ENCODE measurements around the gene ADAM30. TPM values are rescaled to one million over a fixed set of nuclear protein-coding genes. Genes with fewer than 3 reads are reported as not detected.
A peak's percentile ranks its signal among the peaks of the same experiment; 100 is the strongest.

The ADAM30 gene
- polyA plus RNA-seq, result not detected

GRCh38 chr1:119896303-119896702, at the start of gene ADAM30:
TSS of gene ADAM30 (minus strand) at chr1:119896515. CDS start at chr1:119896336, 179 bp downstream.
- WGBS, 3 donors, result 49 to 72% (median 54%) methylated on average over 24 of the region's 24 CpGs
- no peak within 1 kb of the TSS for H3K27ac ChIP-seq (ENCODE audit: low read depth, low read length)

DNA sequence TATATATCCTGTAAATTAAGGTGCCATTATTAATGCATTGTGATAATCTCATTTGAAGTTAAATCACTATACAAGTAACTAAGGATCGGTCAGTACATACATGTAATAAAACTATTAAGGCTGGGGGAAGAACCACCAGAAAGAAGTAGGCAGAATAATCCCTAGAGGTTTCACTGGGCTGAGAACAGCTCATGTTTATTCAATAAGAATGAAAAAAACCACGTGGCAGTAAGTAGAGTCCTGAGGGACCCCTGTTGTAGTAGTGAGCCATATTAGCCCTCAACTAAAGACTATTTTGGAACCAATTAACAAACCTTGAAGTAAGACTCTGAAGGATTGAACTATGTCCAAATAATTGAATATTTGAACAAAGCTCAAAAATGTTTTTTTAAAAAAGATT, 46.9 kb upstream of the ADAM30 start:
- 59 to 69% (median 64%) methylated on average over 2 of the region's 2 CpGs for WGBS, 3 donors
- H3K27ac ChIP-seq (ENCODE audit: low read depth, low read length), result no peak overlapping the region

DNA sequence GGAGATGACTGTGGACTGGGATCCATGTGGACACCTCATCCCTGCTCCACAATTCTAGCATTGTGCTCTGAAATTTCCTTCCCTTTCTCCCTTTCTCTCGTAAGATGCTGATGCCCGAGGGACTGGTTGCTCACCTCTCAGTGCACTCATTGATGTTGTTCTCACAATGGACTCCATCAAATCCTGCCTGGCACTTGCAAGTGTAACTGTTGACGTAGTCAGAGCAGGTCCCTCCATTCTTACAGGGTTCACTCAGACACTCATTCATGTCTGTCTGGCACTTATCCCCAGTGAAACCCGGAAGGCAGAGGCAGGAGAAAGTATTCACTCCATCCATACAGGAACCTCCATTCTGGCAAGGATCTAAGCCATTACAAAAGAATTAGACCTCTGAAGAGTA, 45.1 kb upstream of the ADAM30 start:
- H3K27ac ChIP-seq (ENCODE audit: low read depth, low read length), result no peak overlapping the region
- 86 to 87% (median 87%) methylated on average over 4 of the region's 4 CpGs for WGBS, 3 donors

DNA sequence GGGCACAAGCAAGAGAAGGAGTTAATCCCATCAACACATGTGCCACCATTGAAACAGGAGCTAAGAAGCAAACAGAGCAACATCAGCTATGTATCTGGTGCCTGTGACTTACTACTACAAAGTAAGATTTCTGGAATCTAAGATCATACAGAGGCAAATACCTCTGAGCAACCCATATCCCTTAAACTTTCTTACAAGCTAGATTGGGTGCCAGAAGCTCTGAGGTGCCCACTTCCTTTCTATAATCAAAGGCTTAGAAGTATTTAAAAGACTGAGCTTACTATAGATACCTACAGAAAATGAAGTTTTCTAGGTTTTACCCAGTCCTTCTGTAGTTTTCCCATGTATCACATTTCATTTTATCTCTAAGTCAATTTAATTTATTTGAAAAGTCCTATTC, 44.4 kb upstream of the ADAM30 start:
- no peak overlapping the region for H3K27ac ChIP-seq (ENCODE audit: low read depth, low read length)

GRCh38 chr1:119937198-119937597, 40.9 kb upstream of the ADAM30 start:
- H3K27ac ChIP-seq (ENCODE audit: low read depth, low read length), result no peak overlapping the region
- WGBS, 3 donors, result 90 to 95% (median 91%) methylated on average over 5 of the region's 5 CpGs

GRCh38 chr1:119935915-119936314, 39.6 kb upstream of the ADAM30 start:
- no peak overlapping the region for H3K27ac ChIP-seq (ENCODE audit: low read depth, low read length)
- 89 to 99% (median 97%) methylated on average over 2 of the region's 2 CpGs for WGBS, 3 donors

DNA sequence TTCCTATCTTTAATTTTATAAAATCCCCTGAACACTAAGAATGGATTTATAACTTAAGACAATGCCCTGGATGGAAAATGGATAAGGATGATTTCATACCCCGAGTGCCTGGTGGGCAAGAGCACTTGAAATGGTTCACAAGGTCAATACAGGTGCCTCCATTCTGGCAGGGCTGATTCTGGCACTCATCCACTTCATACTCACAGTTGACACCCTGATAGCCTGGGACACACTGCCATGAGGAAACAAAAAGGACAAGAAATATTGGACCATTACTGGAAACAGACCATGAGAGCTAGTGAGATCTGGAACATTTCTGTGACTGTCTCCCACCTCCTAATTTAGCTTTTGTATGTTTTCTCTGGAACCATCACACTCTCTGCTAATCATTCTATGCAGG, 39.1 kb upstream of the ADAM30 start:
- 23 to 90% (median 88%) methylated on average over 1 of the region's 1 CpG for WGBS, 3 donors
- H3K27ac ChIP-seq (ENCODE audit: low read depth, low read length), result no peak overlapping the region

GRCh38 chr1:119933397-119933796, 37.1 kb upstream of the ADAM30 start:
- no peak overlapping the region for H3K27ac ChIP-seq (ENCODE audit: low read depth, low read length)

DNA sequence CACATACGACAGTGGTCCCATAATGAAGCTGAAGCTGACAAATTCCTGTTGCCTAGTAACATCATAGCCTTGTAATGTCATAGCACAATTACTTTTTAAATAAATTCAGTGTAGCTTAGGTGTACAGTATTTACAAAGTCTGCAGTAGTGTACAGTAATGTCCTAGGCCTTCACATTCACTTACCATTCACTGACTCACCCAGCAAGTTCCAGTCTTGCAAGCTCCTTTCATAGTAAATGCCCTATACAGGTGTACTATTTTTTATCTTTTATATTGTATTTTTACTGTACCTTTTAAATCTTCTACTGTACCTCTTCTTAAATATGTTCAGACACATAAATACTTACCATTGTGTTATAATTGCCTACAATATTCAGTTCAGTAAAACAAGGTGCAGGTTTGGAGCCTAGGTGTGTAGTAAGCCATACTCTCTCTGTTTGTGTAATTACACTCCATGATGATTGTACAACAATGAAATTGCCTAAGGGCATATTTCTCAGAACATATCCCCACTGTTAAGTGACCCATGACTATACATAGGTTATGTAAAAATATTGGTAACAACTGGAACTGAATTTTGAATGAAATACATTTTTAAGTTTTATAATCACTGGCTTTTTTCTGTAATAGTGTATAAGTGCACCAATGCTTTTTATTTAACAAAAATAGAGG, 33.5 kb upstream of the ADAM30 start:
- no peak overlapping the region for H3K27ac ChIP-seq (ENCODE audit: low read depth, low read length)
- WGBS, 3 donors, result 89 to 100% (median 93%) methylated on average over 1 of the region's 1 CpG

DNA sequence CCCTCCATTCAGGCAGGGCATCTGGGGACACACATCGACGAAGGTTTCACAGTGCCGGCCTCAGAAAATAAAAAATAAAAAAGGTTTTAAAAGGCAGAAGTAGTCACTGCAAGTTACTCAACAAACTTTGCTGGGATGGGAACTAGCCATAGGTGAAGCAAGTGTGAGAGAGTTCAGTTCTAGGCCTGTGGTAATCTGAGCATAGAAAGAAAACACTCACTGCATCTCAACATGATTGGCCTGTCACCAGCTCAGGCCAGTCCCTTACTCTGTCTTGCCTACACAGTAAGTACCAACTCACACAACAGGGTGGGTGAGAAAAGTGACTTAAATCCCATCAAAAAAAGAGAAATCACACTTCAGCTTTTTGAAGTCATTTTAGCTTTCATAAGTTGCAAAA, 30.2 kb upstream of the ADAM30 start:
- no peak overlapping the region for H3K27ac ChIP-seq (ENCODE audit: low read depth, low read length)
- WGBS, 3 donors, result 89 to 93% (median 92%) methylated on average over 3 of the region's 3 CpGs

- 80 to 83% (median 82%) methylated on average over 19 of the region's 19 CpGs for WGBS, 3 donors
- H3K27ac ChIP-seq (ENCODE audit: low read depth, low read length), result no peak overlapping the region
Observed at GRCh38 chr1:119924948-119925898, 28.9 kb upstream of the ADAM30 start.

GRCh38 chr1:119920104-119920968, 24.0 kb upstream of the ADAM30 start:
- 83 to 92% (median 91%) methylated on average over 8 of the region's 8 CpGs for WGBS, 3 donors

GRCh38 chr1:119919241-119919640, 22.9 kb upstream of the ADAM30 start:
- H3K27ac ChIP-seq (ENCODE audit: low read depth, low read length), result peak overlapping the region; percentile 48
- 89 to 95% (median 90%) methylated on average over 7 of the region's 7 CpGs for WGBS, 3 donors

More at GRCh38 chr1:119920104-119920968, 24.0 kb upstream of the ADAM30 start:
- no peak overlapping the region for H3K27ac ChIP-seq (ENCODE audit: low read depth, low read length)

- 91 to 94% (median 93%) methylated on average over 7 of the region's 7 CpGs for WGBS, 3 donors
- no peak overlapping the region for H3K27ac ChIP-seq (ENCODE audit: low read depth, low read length)
Observed at GRCh38 chr1:119918301-119918700, 22.0 kb upstream of the ADAM30 start.

- no peak overlapping the region for H3K27ac ChIP-seq (ENCODE audit: low read depth, low read length)
- 82 to 86% (median 84%) methylated on average over 5 of the region's 5 CpGs for WGBS, 3 donors
Observed at GRCh38 chr1:119917304-119918055, 21.2 kb upstream of the ADAM30 start.

GRCh38 chr1:119915517-119915916, 19.2 kb upstream of the ADAM30 start:
- no peak overlapping the region for H3K27ac ChIP-seq (ENCODE audit: low read depth, low read length)
- WGBS, 3 donors, result 91 to 99% (median 97%) methylated on average over 6 of the region's 6 CpGs

- WGBS, 3 donors, result 25 to 62% (median 60%) methylated on average over 1 of the region's 1 CpG
- no peak overlapping the region for H3K27ac ChIP-seq (ENCODE audit: low read depth, low read length)
Observed at GRCh38 chr1:119914071-119914470, 17.8 kb upstream of the ADAM30 start.

DNA sequence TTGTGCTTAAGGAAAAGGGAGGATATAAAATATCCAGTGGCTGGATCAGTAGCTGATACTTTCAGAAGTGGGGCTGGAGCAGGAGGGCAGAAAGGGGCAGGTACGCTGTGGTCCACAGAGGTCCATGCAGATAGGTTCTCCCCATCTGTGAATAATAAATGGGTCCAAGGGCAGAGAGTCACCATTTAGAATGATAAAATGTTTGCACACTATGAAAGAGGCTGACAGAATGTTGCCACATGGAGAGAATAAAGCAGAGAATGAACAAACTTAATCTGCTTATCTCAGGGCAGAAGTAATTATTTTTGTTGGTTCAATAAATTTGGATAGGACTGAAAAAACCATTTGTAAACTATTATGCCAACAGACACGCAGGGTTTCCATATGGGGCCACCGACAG, 16.6 kb upstream of the ADAM30 start:
- H3K27ac ChIP-seq (ENCODE audit: low read depth, low read length), result no peak overlapping the region
- WGBS, 3 donors, result 61 to 95% (median 94%) methylated on average over 3 of the region's 3 CpGs

Data from adipose tissue (tissue), 3 donors.